Stomach (tissue), 9 donors: ENCODE measurements around the gene CRY2. TPM values are rescaled to one million over a fixed set of nuclear protein-coding genes. Genes with fewer than 3 reads are reported as not detected.

Source experiments
- DNase-seq, 2 donors: peaks; one replicate each; pipeline versions ENCODE4 v3.0.0 to v3.0.0-alpha.2; 2013 to 2019
- H3K27ac ChIP-seq, 5 donors: fragments of 200-600 bp in 4 of 5; sonication (generic) in 4 of 5; one replicate each; pipeline ENCODE4 v1.5.1; 2013 to 2019; ENCODE audit warnings: mild to moderate bottlenecking in 1 of 5, moderate library complexity in 1 of 5
- H3K27me3 ChIP-seq, 3 donors: fragments of 200-600 bp; sonication (generic); one replicate each; pipeline ENCODE4 v1.5.1; 2017 to 2019; ENCODE audit warnings: mixed run types in 1 of 3
- H3K36me3 ChIP-seq, 4 donors: fragments of 200-600 bp; sonication (generic); 1 replicate in 3 of 4; 2 replicates in 1 of 4; pipeline ENCODE4 v1.5.1; 2016 to 2019
- H3K4me1 ChIP-seq, 4 donors: fragments of 200-600 bp; sonication (generic); one replicate each; pipeline ENCODE4 v1.5.1; 2016 to 2019
- H3K4me3 ChIP-seq, 4 donors: fragments of 200-600 bp; sonication (generic) in 3 of 4; one replicate each; pipeline ENCODE4 v1.5.1; 2016 to 2019; ENCODE audit warnings: mild to moderate bottlenecking in 1 of 4
- H3K9me3 ChIP-seq, 4 donors: fragments of 200-600 bp; sonication (generic); one replicate each; pipeline ENCODE4 v1.5.1; 2016 to 2019
- EP300 ChIP-seq: sonication (generic); formaldehyde crosslinking; IDR thresholded peaks from one replicate; pipeline ENCODE4 v1.6.1; 2017; ENCODE audit warnings: antibody characterized with exemption
- POLR2A ChIP-seq, 4 donors: fragments of 450-650 bp; IDR thresholded peaks; one replicate each; pipeline ENCODE4 v1.6.1; 2016; ENCODE audit warnings: antibody characterized with exemption in 4 of 4, control low read depth in 2 of 4, mild to moderate bottlenecking in 1 of 4, moderate library complexity in 1 of 4
- POLR2AphosphoS5 ChIP-seq, 3 donors: sonication (generic); formaldehyde crosslinking; IDR thresholded peaks; one replicate each; pipeline ENCODE4 v1.6.1; 2016; ENCODE audit warnings: antibody characterized with exemption in 3 of 3
- WGBS, 5 donors: extraction: QIAGEN DNeasy Blood & Tissue Kit in 3 of 5; methylation state at CpG; one replicate each; pipeline versions ENCODE4 v1.1.5 to v1.1.7; 2013 to 2018; 5-methylcytosine and 5-hydroxymethylcytosine counted together
- intact Hi-C: fragments of 100-400 bp; cut with DNase I; formaldehyde crosslinking; loops from one replicate; pipeline ENCODE4 v1.15.1; 2023; ENCODE audit warnings: low total_unique reads
- polyA plus RNA-seq, 3 donors: library from polyadenylated mRNA; stranded (reverse); fragments of 200-250 nt; gene quantifications; one replicate each; pipeline ENCODE4 v1.2.3, GENCODE V29; 2013
- total RNA-seq, 5 donors: library from RNA; depleted of rRNA; stranded (reverse); fragments of >200 nt; gene quantifications; one replicate each; pipeline versions ENCODE4 v1.1.0 to v1.2.3, GENCODE V29; 2014 to 2016
- TF ChIP-seq, protein P1 (sequence below), 7 experiments: fragments of 450-650 bp in 4 of 7; fragments of 200-600 bp in 3 of 7; sonication (generic) in 3 of 7; IDR thresholded peaks; one replicate each; pipeline ENCODE4 v1.5.1; 2016 to 2019; ENCODE audit warnings: antibody characterized with exemption in 7 of 7, control low read depth in 2 of 7, mild to moderate bottlenecking in 1 of 7
- donor health status: healthy with polysubstance abuse.
- donor health status: Bipolar disorder and iron deficiency.
- donor health status: healthy.

The CRY2 gene
- total and polyA plus RNA-seq, 8 donors, result 8.2 to 45.9 (median 27.2) TPM

DNA sequence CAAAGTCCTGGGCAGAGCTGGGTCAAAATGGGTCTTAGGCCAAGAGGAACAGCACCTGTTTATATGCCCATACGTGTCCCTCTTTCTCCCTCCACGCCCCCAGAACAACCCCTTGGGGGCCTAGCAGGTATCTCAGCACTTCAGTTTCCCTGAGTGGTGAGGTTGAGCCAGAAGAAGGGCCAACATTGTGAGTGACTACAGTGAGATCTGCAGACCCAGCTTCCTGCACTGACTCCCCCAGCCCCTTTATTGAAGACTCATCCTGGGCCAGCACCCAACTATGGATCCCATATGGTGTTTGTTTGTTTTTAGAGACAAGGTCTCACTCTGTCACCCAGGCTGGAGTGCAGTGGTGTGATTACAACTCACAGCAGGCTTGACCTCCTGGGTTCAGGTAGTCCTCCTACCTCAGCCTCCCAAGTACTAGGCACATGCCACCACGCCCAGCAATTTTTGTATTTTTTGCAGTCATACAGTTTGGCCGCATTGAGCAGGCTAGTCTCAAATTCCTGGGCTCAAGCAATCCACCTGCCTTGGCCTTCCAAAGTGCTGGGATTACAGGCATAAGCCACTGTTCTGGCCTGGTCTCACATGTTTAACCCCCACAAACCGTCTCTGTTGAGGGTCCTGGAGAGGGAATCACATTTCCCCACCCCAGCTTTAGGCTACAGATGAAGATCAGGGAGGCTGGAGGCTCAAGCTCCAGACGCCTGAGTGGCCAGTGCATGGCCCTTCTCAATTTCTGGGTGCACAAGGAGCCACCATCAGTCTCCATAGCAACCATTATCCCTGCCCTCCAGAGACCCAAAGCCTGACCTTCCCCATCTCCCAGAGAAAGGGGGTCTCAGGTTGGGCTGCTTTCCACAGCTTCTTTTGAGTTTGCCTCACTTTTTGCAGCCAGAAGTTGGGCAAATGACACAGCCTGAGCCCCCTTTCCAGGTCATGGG, 73.5 kb downstream of the CRY2 start:
- WGBS, 5 donors, result 59 to 80% (median 72%) methylated on average over 6 of the region's 6 CpGs
- Histone ChIP-seq H3K27me3 (peaks cover 0 to 41% (median 20%) of the 10 kb centered on the region in 3 donors), H3K36me3 (peaks cover 1 to 7% (median 5%) of the 10 kb centered on the region in 4 donors), H3K4me1 (peaks cover 33 to 66% (median 56%) of the 10 kb centered on the region in 4 donors), H3K27ac (peak overlapping the region; percentile 86 to 96 (median 87)), H3K9me3 (no peaks in the 10 kb centered on the region), H3K4me3 (no peak overlapping the region)
- intact Hi-C loops, result no loop called here
- TF ChIP-seq EP300 (no peak), POLR2AphosphoS5 (IDR thresholded peaks at IDR 0.05) (no peak), POLR2A (IDR thresholded peaks at IDR 0.05) (no peak)
- TF ChIP-seq, protein P1, sequence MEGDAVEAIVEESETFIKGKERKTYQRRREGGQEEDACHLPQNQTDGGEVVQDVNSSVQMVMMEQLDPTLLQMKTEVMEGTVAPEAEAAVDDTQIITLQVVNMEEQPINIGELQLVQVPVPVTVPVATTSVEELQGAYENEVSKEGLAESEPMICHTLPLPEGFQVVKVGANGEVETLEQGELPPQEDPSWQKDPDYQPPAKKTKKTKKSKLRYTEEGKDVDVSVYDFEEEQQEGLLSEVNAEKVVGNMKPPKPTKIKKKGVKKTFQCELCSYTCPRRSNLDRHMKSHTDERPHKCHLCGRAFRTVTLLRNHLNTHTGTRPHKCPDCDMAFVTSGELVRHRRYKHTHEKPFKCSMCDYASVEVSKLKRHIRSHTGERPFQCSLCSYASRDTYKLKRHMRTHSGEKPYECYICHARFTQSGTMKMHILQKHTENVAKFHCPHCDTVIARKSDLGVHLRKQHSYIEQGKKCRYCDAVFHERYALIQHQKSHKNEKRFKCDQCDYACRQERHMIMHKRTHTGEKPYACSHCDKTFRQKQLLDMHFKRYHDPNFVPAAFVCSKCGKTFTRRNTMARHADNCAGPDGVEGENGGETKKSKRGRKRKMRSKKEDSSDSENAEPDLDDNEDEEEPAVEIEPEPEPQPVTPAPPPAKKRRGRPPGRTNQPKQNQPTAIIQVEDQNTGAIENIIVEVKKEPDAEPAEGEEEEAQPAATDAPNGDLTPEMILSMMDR (IDR thresholded peaks at IDR 0.05), result no peak
- no peak for DNase-seq

DNA sequence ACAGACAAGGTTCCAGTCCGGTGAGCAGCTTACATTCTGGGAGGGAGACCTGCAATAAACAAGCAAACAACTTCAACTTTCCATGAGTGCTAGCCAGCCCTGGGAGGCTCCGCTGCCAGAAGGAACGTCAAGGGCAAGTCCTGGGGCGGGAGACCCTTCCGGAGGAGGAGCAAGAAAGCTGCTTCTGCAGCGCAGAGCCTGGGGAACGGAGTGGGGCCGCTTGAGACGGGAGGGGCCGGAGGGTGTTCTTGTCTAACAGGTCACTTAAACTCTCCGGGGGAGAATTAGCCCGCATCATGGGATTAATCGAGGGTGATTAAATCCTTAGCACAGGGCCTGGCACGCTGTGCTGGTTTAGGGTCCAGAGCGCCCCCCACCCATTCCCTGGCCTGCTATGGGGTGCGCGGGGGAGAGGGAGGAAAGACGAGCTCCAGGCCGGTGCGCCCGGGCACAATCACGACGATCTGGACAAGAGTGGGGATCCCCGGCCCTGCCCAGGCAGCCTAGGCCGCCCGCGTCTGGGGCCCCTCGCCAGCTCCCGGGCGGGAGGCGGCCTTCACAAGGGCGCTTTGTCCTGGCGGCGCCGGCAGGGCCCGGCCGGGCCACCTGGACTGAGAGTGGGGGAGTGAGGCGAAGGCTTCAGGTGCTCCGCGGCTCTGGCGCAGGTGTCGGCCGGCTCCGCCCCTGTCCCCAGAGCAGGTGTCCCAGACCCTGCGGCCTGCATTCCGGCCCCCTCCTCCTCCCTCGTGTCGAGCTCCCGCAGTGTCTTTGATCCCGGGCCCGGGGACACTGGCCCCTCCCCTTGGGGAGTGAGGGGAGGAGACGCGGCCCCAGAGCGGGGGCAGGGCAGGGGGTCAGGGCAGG, 74.5 kb downstream of the CRY2 start:
- Histone ChIP-seq H3K4me1 (peaks cover 27 to 56% (median 47%) of the 10 kb centered on the region in 4 donors), H3K27ac (peak overlapping the region; percentile 73 to 93 (median 86)), H3K27me3 (peaks cover 0 to 44% (median 20%) of the 10 kb centered on the region in 3 donors), H3K4me3 (peak overlapping the region; percentile 44 to 62 (median 50)), H3K9me3 (no peaks in the 10 kb centered on the region), H3K36me3 (no peaks in the 10 kb centered on the region)
- intact Hi-C loops, result no loop called here
- TF ChIP-seq POLR2A (IDR thresholded peaks at IDR 0.05) (peak in 1 of 4 donors; percentile 17), POLR2AphosphoS5 (IDR thresholded peaks at IDR 0.05) (peak in 2 of 3 donors; percentile 52 to 54), EP300 (no peak)
- TF ChIP-seq, protein P1 (IDR thresholded peaks at IDR 0.05), result no peak
- WGBS, 5 donors, result 15 to 40% (median 23%) methylated on average over 15 to 54 of the region's 54 CpGs
- DNase-seq, result peak; percentile 89 to 91

GRCh38 chr11:45922425-45923082, 75.3 kb downstream of the CRY2 start, which contains the start of gene LARGE2:
TSS of gene LARGE2 (plus strand) at chr11:45922656. CDS start at chr11:45922883, 227 bp downstream.
- intact Hi-C loops, result no loop called here
- WGBS, 5 donors, result 1 to 3% (median 1%) methylated on average over 15 to 73 of the region's 73 CpGs
- DNase-seq, result peak; percentile 78 to 86
- TF ChIP-seq POLR2A (IDR thresholded peaks at IDR 0.05) (no peak), POLR2AphosphoS5 (IDR thresholded peaks at IDR 0.05) (no peak), EP300 (no peak)
- TF ChIP-seq, protein P1 (IDR thresholded peaks at IDR 0.05), result no peak
- Histone ChIP-seq H3K9me3 (no peaks in the 10 kb centered on the region), H3K27ac (peak within 1 kb of the TSS; percentile 73 to 93 (median 86)), H3K4me3 (peak within 1 kb of the TSS; percentile 44 to 62 (median 50)), H3K27me3 (peaks cover 0 to 44% (median 20%) of the 10 kb centered on the region in 3 donors), H3K4me1 (peaks cover 23 to 49% (median 41%) of the 10 kb centered on the region in 4 donors), H3K36me3 (no peaks in the 10 kb centered on the region)
